HG03045 (cell line): Measurements from ENCODE around the gene MXD1.

Experiments
- ATAC-seq: cut with Tn5 transposase; IDR thresholded peaks from one replicate; pipeline ENCODE4 v1.9.1; 2021; ENCODE audit warnings: mild to moderate bottlenecking, moderate library complexity; ENCODE audit not compliant: unreplicated experiment

MXD1 gene

DNA sequence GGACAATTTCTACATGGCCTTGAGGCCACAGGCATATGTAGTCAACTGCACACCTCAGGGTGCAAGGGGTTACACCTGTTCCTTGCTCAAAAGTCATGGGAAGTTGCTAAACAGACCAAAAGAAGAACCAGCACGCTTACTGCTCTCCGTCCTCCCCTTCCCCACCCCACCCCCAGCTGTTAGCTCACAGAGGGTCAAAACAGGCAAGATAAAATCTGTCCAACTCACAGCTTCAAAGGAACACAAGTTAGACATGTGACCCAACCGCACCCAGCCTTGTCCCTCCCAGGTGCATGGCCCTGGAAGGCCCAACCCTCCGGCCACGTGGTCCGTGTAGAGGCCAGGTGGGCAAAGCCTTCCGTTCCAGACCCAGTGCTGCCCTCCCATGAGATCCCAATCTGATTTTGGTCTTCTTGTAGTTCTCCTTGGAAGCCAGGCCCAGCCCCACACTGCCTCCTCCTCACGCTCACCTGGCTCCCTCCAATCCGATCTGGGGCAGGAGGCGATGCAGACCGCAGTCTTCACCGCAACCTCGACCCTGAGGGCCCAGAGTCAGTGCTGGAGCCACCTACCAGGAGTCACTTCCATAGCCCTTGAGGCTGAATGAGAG, 61.0 kb downstream of the MXD1 start:
- no peak for ATAC-seq

- ATAC-seq: no peak
Measured at GRCh38 chr2:69977186-69977585, 62.3 kb downstream of the MXD1 start.

- no peak for ATAC-seq
Measured at GRCh38 chr2:69977906-69978482, 63.1 kb downstream of the MXD1 start.

GRCh38 chr2:69979902-69980807, 65.2 kb downstream of the MXD1 start:
- no peak for ATAC-seq

- no peak for ATAC-seq
Measured at GRCh38 chr2:69983392-69983966, 68.6 kb downstream of the MXD1 start.

DNA sequence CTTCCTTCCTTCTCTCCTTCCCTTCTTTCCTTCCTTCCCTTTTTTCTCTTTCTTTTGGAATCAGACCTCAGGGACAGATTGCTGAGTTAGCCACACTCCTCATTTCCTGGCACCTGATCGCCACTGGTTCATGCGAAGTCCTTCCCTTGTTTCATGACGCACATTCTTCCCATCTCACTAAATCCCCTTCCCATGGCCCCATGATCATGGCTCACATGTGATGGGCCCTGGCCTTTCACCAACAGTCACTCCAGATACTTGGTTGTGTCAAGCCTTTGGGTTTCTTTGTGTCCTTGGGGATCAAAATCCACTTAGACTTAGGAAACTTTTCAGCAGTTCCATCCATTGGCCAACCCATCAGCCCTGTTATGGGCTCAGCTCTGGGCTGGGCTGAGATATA, 70.3 kb downstream of the MXD1 start:
- no peak for ATAC-seq

GRCh38 chr2:69985688-69986087, 70.8 kb downstream of the MXD1 start:
- ATAC-seq: no peak

GRCh38 chr2:69986691-69987090, 71.8 kb downstream of the MXD1 start:
- ATAC-seq: no peak

DNA sequence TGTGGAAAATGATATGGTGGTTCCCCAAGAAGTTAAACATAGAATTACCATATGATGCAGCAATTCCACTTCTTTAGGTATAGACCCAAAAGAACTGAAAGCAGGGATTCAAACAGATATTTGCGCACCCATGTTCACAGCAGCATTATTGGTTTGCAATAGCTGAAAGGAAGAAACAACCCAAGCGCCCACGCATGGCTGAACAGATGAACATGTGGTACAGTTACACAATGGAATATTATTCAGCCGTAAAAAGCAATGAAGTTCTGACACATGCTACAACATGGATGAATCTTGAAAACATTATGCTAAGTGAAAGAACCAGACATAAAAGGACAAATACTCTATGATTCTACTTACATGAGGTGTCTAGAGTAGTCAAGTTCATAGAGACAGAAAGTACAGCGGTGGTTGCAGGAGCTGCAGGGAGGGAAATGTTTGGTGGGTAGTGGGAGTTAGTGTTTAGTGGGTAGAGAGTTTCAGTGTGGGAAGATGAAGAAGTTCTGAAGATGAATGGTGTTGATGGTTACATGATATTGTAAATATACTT, 73.3 kb downstream of the MXD1 start:
- ATAC-seq: no peak

DNA sequence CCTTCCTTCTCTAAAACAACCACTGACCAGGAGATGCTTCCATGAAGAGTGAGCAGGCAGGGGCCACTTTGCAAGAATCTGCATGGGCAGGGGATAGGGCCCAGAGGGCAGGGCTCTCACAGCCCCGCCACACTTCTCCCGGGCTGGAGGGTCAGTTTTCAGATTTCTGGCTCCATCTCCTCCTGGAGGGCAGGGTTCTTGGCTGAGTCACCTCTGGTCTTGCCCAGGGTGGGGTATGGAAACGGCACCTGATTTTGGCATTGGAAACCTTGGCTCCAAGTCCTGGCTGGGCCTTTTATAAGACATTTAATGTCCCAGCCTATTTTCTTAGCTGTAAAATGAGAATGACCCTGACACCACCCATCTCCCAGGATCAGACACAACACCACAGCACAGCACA, 74.1 kb downstream of the MXD1 start:
- no peak for ATAC-seq

GRCh38 chr2:69989441-69990105, 74.7 kb downstream of the MXD1 start:
- no peak for ATAC-seq
